Astrocyte (in vitro differentiated cells and primary cell): Measurements from ENCODE around the gene NFAT5. TPM values are rescaled to one million over a fixed set of nuclear protein-coding genes. Genes with fewer than 3 reads are reported as not detected.

Experiments used
- DNase-seq: peaks from one replicate; pipeline ENCODE4 v3.0.0-alpha.2; 2010; ENCODE audit warnings: low read depth
- FAIRE-seq: peaks from 2 replicates; lab custom pipeline; 2011; peaks lifted over from hg19 to GRCh38; lab: Jason Lieb, UNC
- H2AFZ ChIP-seq: 2 replicates; pipeline ENCODE4 v1.6.0; 2012; ENCODE audit warnings: low read depth, low read length, inconsistent platforms
- H3K27ac ChIP-seq: 2 replicates; pipeline ENCODE4 v1.5.1; 2011; ENCODE audit warnings: low read depth, low read length, inconsistent platforms
- H3K27me3 ChIP-seq: 2 replicates; pipeline ENCODE4 v1.6.0; 2011; ENCODE audit warnings: low read length, inconsistent platforms; ENCODE audit not compliant: insufficient read depth
- H3K36me3 ChIP-seq: 2 replicates; pipeline ENCODE4 v1.5.1; 2011; ENCODE audit warnings: low read length, inconsistent platforms; ENCODE audit not compliant: insufficient read depth
- H3K4me1 ChIP-seq: 2 replicates; pipeline ENCODE4 v1.5.1; 2011; ENCODE audit warnings: low read length, inconsistent platforms; ENCODE audit not compliant: insufficient read depth
- H3K4me2 ChIP-seq: 2 replicates; pipeline ENCODE4 v1.6.0; 2012; ENCODE audit warnings: low read length, inconsistent platforms
- H3K4me3 ChIP-seq: 2 replicates; pipeline ENCODE4 v1.5.1; 2011; ENCODE audit warnings: low read depth, mild to moderate bottlenecking, low read length, inconsistent platforms; ENCODE audit not compliant: insufficient read depth
- H3K79me2 ChIP-seq: 2 replicates; pipeline ENCODE4 v1.6.0; 2012; ENCODE audit warnings: mild to moderate bottlenecking, low read length, inconsistent platforms; ENCODE audit not compliant: insufficient read depth
- H3K9ac ChIP-seq: 2 replicates; pipeline ENCODE4 v1.6.0; 2012; ENCODE audit warnings: mild to moderate bottlenecking, low read length, inconsistent platforms
- H3K9me3 ChIP-seq: 2 replicates; pipeline ENCODE4 v1.5.1; 2012; ENCODE audit warnings: low read depth, mild to moderate bottlenecking, low read length, inconsistent platforms; ENCODE audit not compliant: insufficient read depth
- H4K20me1 ChIP-seq: 2 replicates; pipeline ENCODE4 v1.6.0; 2012; ENCODE audit warnings: low read length, inconsistent platforms; ENCODE audit not compliant: insufficient read depth
- H3K27ac Mint-ChIP-seq: one replicate; pipeline ENCODE4 v1.8.0; 2021; ENCODE audit warnings: mild to moderate bottlenecking, mixed read lengths; ENCODE audit not compliant: unreplicated experiment
- H3K27me3 Mint-ChIP-seq: one replicate; pipeline ENCODE4 v1.8.0; 2021; ENCODE audit warnings: low read depth, mixed read lengths; ENCODE audit not compliant: unreplicated experiment
- H3K36me3 Mint-ChIP-seq: one replicate; pipeline ENCODE4 v1.8.0; 2021; ENCODE audit warnings: low read depth, mixed read lengths; ENCODE audit not compliant: unreplicated experiment
- H3K4me1 Mint-ChIP-seq: one replicate; pipeline ENCODE4 v1.8.0; 2021; ENCODE audit warnings: low read depth, mixed read lengths; ENCODE audit not compliant: unreplicated experiment
- H3K4me3 Mint-ChIP-seq: one replicate; pipeline ENCODE4 v1.8.0; 2021; ENCODE audit warnings: mild to moderate bottlenecking, moderate library complexity, mixed read lengths; ENCODE audit not compliant: unreplicated experiment
- H3K9me3 Mint-ChIP-seq: one replicate; pipeline ENCODE4 v1.8.0; 2021; ENCODE audit warnings: mild to moderate bottlenecking, mixed read lengths; ENCODE audit not compliant: unreplicated experiment
- CTCF ChIP-seq: IDR thresholded peaks from 2 replicates; pipeline ENCODE4 v1.5.1; 2011; ENCODE audit warnings: low read depth, mild to moderate bottlenecking, inconsistent platforms, low read length, moderate library complexity; ENCODE audit not compliant: insufficient read depth
- EZH2 ChIP-seq: IDR thresholded peaks from 2 replicates; pipeline ENCODE4 v1.6.1; 2012; ENCODE audit warnings: mild to moderate bottlenecking, low read length, inconsistent platforms; ENCODE audit not compliant: insufficient read depth
- total RNA-seq: library from RNA; stranded (reverse); gene quantifications from 2 replicates; pipeline ENCODE4 v1.2.1, GENCODE V29; 2021

Gene NFAT5
- total RNA-seq, 1 donor from 2014 or later, result 96.2 TPM

- Mint-ChIP-seq H3K36me3 (no peaks in the 10 kb centered on the region), H3K27me3 (no peaks in the 10 kb centered on the region), H3K9me3 (peaks cover 2% of the 10 kb centered on the region), H3K4me3 (no peak overlapping the region), H3K4me1 (peaks cover 24% of the 10 kb centered on the region), H3K27ac (no peak overlapping the region)
- no peak for FAIRE-seq
- Histone ChIP-seq H3K79me2 (no peaks in the 10 kb centered on the region), H3K36me3 (no peaks in the 10 kb centered on the region), H3K9me3 (no peaks in the 10 kb centered on the region), H3K27me3 (no peaks in the 10 kb centered on the region), H3K9ac (no peak overlapping the region), H3K27ac (no peak overlapping the region), H4K20me1 (no peaks in the 10 kb centered on the region), H3K4me1 (no peaks in the 10 kb centered on the region), H2AFZ (no peak overlapping the region), H3K4me3 (no peak overlapping the region), H3K4me2 (no peak overlapping the region)
- TF ChIP-seq CTCF, result no peak
- DNase-seq, result no peak
Measured at GRCh38 chr16:69523566-69524305, 42.0 kb upstream of the NFAT5 start.

GRCh38 chr16:69526831-69527655, 38.7 kb upstream of the NFAT5 start:
- Histone ChIP-seq H3K4me1 (peaks cover 17% of the 10 kb centered on the region), H3K79me2 (no peaks in the 10 kb centered on the region), H3K36me3 (no peaks in the 10 kb centered on the region), H2AFZ (peak overlapping the region; percentile 23), H4K20me1 (no peaks in the 10 kb centered on the region), H3K27me3 (no peaks in the 10 kb centered on the region), H3K9me3 (no peaks in the 10 kb centered on the region), H3K4me2 (no peak overlapping the region), H3K27ac (no peak overlapping the region), H3K4me3 (no peak overlapping the region), H3K9ac (no peak overlapping the region)
- no peak for TF ChIP-seq CTCF
- TF ChIP-seq EZH2, result no peak
- Mint-ChIP-seq H3K9me3 (no peaks in the 10 kb centered on the region), H3K36me3 (no peaks in the 10 kb centered on the region), H3K4me1 (peaks cover 27% of the 10 kb centered on the region), H3K27ac (no peak overlapping the region), H3K27me3 (no peaks in the 10 kb centered on the region), H3K4me3 (no peak overlapping the region)
- DNase-seq (no peak), FAIRE-seq (no peak)
